Activated T-cell treated with anti-CD3 and anti-CD28 coated beads, Interleukin-2, amount 50 U/mL, for 1 hour (primary cell): ENCODE measurements around the gene GLYATL1B.
A peak's percentile ranks its signal among the peaks of the same experiment; 100 is the strongest.
"Not testable (repeated sequence)": the region's sequence is repeated elsewhere in the genome, so short reads cannot be mapped to it uniquely, and the experiment has no call there.

ENCODE experiments used
- DNase-seq: peaks from one replicate; pipeline ENCODE4 v3.0.0-alpha.2; 2020

The GLYATL1B gene

DNA sequence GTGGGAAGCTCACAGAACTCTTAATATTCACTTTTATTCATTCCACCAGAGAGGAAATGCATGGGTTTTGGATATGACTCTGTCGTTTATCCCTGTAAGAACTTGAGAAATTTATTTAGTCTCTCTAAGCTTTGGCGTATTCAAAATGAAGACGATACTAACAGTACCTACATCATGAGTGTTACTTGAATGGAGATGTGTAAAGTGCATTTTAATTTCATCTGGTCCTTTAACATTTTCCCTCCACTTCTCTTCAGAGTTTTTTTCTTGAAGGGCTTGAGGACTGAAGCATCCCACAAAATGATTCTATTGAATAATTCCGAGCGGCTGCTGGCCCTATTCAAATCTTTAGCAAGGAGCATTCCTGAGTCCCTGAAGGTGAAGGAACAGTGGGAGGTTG is at the start of gene GLYATL1B:
GLYATL1B (plus strand) TSS at position 301 of the 400 bp plus-strand sequence; CDS start at position 301, 0 bp downstream.
- not testable (repeated sequence) for DNase-seq

GRCh38 chr11:59036542-59036941 is 49.6 kb upstream of the GLYATL1B start:
- not testable (repeated sequence) for DNase-seq

GRCh38 chr11:59037434-59037833 is 48.7 kb upstream of the GLYATL1B start:
- DNase-seq: not testable (repeated sequence)

- no peak for DNase-seq
These were observed 45.5 kb upstream of the GLYATL1B start for GRCh38 chr11:59040607-59041006.

- DNase-seq: not testable (repeated sequence)
These were observed 34.7 kb upstream of the GLYATL1B start for GRCh38 chr11:59051383-59051782.

DNA sequence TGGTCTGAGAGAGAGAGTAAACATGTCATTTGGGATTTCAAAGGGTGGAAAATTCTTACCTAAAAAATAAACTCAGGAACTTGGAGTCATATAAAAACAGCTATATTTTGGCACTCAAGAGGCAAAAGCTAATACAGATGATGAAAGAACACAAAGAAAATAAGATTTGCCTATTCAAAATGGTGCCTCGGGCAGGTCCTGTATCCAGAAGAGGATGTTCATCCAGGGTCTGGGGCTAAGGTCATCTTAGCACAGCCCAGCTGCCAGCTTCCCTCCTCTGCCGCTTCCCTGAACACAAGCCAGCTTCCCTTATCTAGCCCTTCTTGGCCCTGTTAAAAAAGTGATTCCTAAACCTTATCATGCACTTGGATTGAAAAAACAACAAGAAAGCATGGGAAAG is 33.8 kb upstream of the GLYATL1B start:
- DNase-seq: not testable (repeated sequence)

DNA sequence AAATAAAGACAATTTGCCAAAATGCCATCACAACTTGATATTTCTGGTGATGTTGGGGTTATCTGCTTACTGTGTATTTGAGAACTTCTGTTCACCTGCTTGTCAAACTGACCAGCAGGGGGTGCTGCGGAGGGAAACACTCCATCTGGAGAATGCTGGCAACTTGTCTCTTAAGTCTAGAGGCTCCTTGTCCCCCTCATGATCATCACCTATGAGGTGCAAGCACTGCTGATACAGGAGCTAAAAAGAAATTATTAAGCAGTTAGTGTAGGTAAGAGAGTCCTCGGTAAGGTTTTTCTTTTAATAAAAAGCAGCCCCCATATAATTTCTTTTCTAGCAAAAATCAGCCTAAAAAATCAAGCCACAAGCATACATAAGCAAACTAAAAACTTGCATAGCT is 32.7 kb upstream of the GLYATL1B start:
- DNase-seq: peak; percentile 79

GRCh38 chr11:59058120-59059033 is 27.7 kb upstream of the GLYATL1B start:
- DNase-seq: peak; percentile 85

DNA sequence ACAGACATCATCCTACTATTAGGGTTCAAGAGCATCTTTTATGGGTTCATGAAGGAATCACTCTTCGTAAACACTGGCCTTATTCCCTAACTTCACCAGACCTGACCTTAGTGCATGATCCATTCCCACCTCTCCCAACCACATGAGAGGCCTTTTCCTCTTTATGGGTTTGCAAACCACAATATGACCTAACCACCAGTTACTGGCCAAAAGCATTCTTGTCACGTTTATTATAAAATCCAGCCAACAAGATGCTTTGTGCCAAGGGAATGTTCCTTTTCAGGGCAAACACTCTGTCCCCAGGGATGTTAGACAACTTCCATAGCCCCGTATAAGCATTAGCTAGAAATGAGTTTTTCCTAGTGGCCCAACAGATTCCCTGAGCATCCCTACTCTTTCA is 26.0 kb upstream of the GLYATL1B start:
- not testable (repeated sequence) for DNase-seq

- DNase-seq: no peak
These were observed 23.2 kb upstream of the GLYATL1B start for GRCh38 chr11:59062602-59063529.

DNA sequence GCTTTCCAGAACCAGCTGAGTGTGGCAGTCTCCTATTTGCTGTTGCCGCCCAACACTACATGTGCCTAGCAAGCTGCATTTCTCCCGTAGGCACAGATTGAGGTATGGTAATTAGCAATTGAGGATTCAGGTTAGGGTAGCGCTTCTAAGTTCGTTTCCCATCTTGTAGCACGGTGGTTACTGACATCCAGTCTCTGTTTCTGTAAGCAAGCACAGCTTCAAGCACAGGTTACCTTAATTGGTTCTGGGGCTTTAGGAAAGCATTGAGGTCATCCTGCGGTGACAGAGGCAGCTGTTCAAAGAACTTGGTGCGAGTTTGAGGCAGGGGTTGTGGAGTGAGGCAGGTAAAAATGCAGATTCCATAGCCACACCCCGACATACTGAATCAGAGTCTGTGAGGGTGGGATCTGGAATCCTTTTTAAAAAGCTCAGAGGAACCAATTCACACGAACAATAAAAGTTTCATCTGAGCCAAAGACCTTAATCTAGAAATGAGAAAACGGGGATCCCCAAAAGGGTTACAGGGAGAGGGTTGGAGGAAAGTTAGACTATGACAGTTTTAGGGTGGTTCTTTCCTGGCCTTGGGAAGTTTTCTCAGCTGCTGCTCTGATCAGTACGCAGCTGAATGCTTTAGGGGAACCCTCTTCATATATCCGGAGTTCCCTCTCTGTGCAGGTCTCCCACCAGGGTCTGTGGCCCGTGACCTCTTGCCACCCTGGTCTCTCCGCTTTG is 21.9 kb upstream of the GLYATL1B start:
- DNase-seq: not testable (repeated sequence)

DNA sequence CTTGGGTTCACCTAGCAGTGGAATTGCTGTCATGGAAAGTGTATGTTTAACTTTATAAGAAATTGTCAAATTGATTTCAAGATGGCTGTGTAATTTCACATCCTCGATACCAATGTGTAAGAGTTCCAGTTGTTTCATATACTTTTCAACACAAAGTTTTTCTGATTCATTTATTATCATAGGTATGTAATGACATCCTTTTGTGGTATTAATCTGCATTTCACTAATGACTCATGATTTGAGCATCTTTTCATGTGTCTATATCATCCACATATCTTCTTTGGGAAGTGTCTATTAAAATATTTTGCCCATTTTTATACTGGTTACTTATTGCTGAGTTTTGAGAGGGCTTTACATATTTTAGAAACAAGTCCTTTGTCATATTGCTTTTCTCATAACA is 17.0 kb upstream of the GLYATL1B start:
- no peak for DNase-seq

- DNase-seq: no peak
These were observed 9.1 kb upstream of the GLYATL1B start for GRCh38 chr11:59076876-59077571.

DNA sequence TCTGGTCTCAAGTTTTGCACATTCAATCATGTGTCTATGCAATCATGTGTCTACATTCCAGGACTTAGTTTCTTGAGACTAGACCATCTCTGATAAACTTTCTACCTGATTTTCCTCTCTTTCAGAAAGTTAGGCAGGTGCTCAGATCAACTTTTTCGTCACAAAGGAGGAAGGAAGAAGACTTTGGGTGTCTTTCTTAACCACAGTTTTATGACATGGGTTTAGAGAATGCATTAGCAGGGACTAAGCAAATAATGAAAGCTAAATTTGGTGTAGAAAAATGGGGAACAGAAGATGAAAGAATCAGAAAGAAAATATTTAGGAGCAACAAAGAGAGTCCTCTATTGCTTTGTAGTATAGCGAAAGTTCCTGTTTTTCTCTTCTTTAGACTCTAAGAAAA is 7.7 kb upstream of the GLYATL1B start:
- DNase-seq: no peak

GRCh38 chr11:59079086-59079485 is 7.0 kb upstream of the GLYATL1B start:
- no peak for DNase-seq

DNA sequence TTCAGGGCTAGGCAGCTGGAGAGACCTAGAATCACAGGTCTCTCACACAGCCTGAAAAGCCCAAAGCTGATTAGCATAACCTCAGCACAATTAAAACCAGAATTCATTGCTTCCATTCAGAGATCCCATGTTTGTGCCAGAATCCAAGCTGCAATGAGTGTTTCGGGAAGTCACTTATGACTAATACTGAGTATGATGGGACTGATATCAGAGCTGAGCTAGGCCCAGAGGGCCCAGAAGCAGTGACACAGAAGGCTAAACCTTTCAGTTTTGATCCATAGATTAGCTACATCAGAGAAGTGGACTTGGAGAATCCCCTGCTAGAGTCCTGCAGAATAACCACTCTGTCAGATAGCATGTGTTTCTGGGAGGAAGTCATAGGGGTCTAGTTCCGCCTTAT is 5.7 kb upstream of the GLYATL1B start:
- DNase-seq: not testable (repeated sequence)

- DNase-seq: not testable (repeated sequence)
These were observed 4.6 kb upstream of the GLYATL1B start for GRCh38 chr11:59081430-59082020.

GRCh38 chr11:59088162-59088561 is 2.1 kb downstream of the GLYATL1B start:
- no peak for DNase-seq

DNA sequence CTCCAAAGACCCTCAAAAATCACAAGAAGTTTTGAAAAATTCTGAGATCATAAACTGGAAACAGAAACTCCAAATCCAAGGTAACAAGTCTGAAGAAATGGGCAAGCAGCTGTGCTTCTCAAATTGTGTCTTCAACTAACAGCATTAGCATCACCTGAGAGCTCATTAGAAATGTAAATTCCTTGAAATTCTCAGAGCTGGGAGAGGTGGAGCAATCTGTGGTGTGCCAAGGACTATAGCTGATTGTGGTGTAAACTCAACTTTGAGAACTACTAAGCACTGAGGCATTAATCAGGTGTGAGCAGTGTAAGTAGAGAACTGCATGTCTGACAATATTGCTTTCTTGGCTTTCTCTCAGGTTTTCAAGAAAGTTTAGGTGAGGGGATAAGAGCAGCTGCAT is 7.5 kb downstream of the GLYATL1B start:
- not testable (repeated sequence) for DNase-seq

DNA sequence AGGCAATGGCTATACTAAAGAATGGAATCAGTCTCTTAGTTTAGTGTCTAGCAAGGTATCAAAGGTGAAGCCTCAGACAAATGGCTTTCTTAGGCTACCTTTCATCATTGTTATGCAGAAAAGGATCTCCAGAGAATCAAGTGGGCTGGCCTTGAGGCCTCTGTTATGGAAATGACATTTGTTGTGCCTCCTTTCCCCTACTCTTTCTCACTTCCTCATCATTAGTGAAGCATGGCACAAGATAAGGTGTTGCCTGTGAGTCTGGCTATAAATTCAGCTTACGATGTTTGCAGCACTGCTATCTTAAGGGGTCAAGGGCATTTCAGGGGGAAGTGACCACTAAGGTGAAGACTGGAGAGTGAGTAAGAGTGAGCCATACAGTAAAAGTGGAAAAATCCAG is 9.1 kb downstream of the GLYATL1B start:
- not testable (repeated sequence) for DNase-seq

DNA sequence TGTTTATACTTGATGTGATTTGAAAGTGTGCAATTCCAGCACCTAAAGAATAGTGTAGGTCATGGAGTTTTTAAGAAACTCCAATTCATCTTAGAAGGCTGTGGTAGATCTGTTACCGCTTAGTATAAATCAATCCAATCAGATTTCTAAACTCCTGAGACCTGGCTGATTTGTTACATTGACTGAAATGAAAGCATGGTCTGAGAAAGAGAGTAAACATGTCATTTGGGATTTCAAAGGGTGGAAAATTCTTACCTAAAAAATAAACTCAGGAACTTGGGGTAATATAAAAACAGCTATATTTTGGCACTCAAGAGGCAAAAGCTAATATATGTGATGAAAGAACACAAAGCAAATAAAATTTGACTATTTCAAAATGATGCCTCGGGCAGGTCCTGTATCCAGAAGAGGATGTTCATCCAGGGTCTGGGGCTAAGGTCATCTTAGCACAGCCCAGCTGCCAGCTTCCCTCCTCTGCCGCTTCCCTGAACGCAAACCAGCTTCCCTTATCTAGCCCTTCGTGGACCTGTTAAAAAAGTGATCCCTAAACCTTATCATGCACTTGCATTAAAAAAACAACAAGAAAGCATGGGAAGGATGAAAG is 10.0 kb downstream of the GLYATL1B start:
- DNase-seq: not testable (repeated sequence)
